ENCODE data around the gene LRRTM4.
"Not testable (repeated sequence)": the region's sequence is repeated elsewhere in the genome, so short reads cannot be mapped to it uniquely, and the experiment has no call there.

The LRRTM4 gene

GRCh38 chr2:77169426-77169825, 352.8 kb downstream of the LRRTM4 start:
- H3K4me3 ChIP-seq (replicated peaks; ENCODE audit: low read depth, low read length), result no peak overlapping the region
- DNase-seq (ENCODE audit: low read depth), result no peak
- TF ChIP-seq CTCF (IDR thresholded peaks at IDR 0.05; ENCODE audit: low read length, missing control alignments), result no peak

GRCh38 chr2:77164021-77164420, 358.2 kb downstream of the LRRTM4 start:
- H3K4me3 ChIP-seq (replicated peaks; ENCODE audit: low read depth, low read length), result not testable (repeated sequence)

GRCh38 chr2:77161009-77161408, 361.2 kb downstream of the LRRTM4 start:
- DNase-seq (ENCODE audit: low read depth), result peak; percentile 47
- no peak overlapping the region for H3K4me3 ChIP-seq (replicated peaks; ENCODE audit: low read depth, low read length)
- no peak for TF ChIP-seq CTCF (IDR thresholded peaks at IDR 0.05; ENCODE audit: low read length, missing control alignments)

More at GRCh38 chr2:77164021-77164420, 358.2 kb downstream of the LRRTM4 start:
- not testable (repeated sequence) for DNase-seq (ENCODE audit: low read depth)

GRCh38 chr2:77156599-77156998, 365.6 kb downstream of the LRRTM4 start:
- TF ChIP-seq CTCF (IDR thresholded peaks at IDR 0.05; ENCODE audit: low read length, missing control alignments), result no peak
- DNase-seq (ENCODE audit: low read depth), result no peak
- H3K4me3 ChIP-seq (replicated peaks; ENCODE audit: low read depth, low read length), result no peak overlapping the region

GRCh38 chr2:77155511-77155910, 366.7 kb downstream of the LRRTM4 start:
- no peak for TF ChIP-seq CTCF (IDR thresholded peaks at IDR 0.05; ENCODE audit: low read length, missing control alignments)
- H3K4me3 ChIP-seq (replicated peaks; ENCODE audit: low read depth, low read length), result no peak overlapping the region

GRCh38 chr2:77149565-77149964, 372.6 kb downstream of the LRRTM4 start:
- DNase-seq (ENCODE audit: low read depth), result no peak
- no peak for TF ChIP-seq CTCF (IDR thresholded peaks at IDR 0.05; ENCODE audit: low read length, missing control alignments)
- H3K4me3 ChIP-seq (replicated peaks; ENCODE audit: low read depth, low read length), result no peak overlapping the region

More at GRCh38 chr2:77155511-77155910, 366.7 kb downstream of the LRRTM4 start:
- no peak for DNase-seq (ENCODE audit: low read depth)

- DNase-seq (ENCODE audit: low read depth), result no peak
- TF ChIP-seq CTCF (IDR thresholded peaks at IDR 0.05; ENCODE audit: low read length, missing control alignments), result no peak
- no peak overlapping the region for H3K4me3 ChIP-seq (replicated peaks; ENCODE audit: low read depth, low read length)
Measured at GRCh38 chr2:77147153-77147552, 375.0 kb downstream of the LRRTM4 start.
